HepG2 (cell line): Measurements from ENCODE around the gene UQCR10.

ENCODE experiments used
- CBX1 ChIP-seq: IDR thresholded peaks from one replicate; pipeline ENCODE4 v1.6.1; 2016; ENCODE audit warnings: antibody characterized with exemption, low read depth
- CHD2 ChIP-seq: IDR thresholded peaks from 2 replicates; pipeline ENCODE4 v1.6.1; 2011; ENCODE audit warnings: low read depth, low read length, improper control_type of control experiment
- ETV6 ChIP-seq: sonication (generic); formaldehyde crosslinking; conservative IDR thresholded peaks from 2 replicates; pipeline ENCODE4 v1.4.0; 2020; ENCODE audit warnings: missing genetic modification reagents
- HOMEZ ChIP-seq: IDR thresholded peaks from 2 replicates; pipeline ENCODE4 v1.6.1; 2016; ENCODE audit warnings: low read depth
- IRF1 ChIP-seq: sonication (generic); formaldehyde crosslinking; IDR thresholded peaks from 2 replicates; pipeline ENCODE4 v1.4.0; 2020; ENCODE audit warnings: low read depth, mild to moderate bottlenecking, missing genetic modification reagents
- KLF9 ChIP-seq: IDR thresholded peaks from 2 replicates; pipeline ENCODE4 v1.6.1; 2016; ENCODE audit warnings: low read depth
- PHF5A ChIP-seq: IDR thresholded peaks from one replicate; pipeline ENCODE4 v1.6.1; 2018; ENCODE audit warnings: low read depth, missing genetic modification reagents; ENCODE audit not compliant: unreplicated experiment
- POLR2A ChIP-seq, 2 experiments: IDR thresholded peaks; 2 replicates each; pipeline ENCODE4 v1.6.1; 2011; ENCODE audit warnings: low read depth in 2 of 2, low read length in 2 of 2, mild to moderate bottlenecking in 1 of 2, moderate library complexity in 1 of 2; ENCODE audit not compliant: insufficient read depth in 1 of 2
- USF2 ChIP-seq, 2 experiments: sonication (generic) in 1 of 2; formaldehyde crosslinking in 1 of 2; IDR thresholded peaks; 2 replicates each; pipeline versions ENCODE4 v1.5.1 to v1.6.1; 2011 to 2020; ENCODE audit warnings: borderline replicate concordance in 1 of 2, low read depth in 1 of 2, low read length in 1 of 2, mild to moderate bottlenecking in 1 of 2, missing genetic modification reagents in 1 of 2, moderate library complexity in 1 of 2
- ZNF274 ChIP-seq: sonication (generic); formaldehyde crosslinking; IDR thresholded peaks from 2 replicates; pipeline ENCODE4 v1.5.1; 2020; ENCODE audit warnings: mild to moderate bottlenecking, missing genetic modification reagents
- TF ChIP-seq, protein P1 (sequence below): sonication (generic); formaldehyde crosslinking; IDR thresholded peaks from 2 replicates; pipeline ENCODE4 v1.4.0; 2020; ENCODE audit warnings: missing genetic modification reagents
- TF ChIP-seq, protein P2 (sequence below): sonication (generic); formaldehyde crosslinking; IDR thresholded peaks from 2 replicates; pipeline ENCODE4 v1.8.0; 2022; ENCODE audit warnings: missing genetic modification reagents, low read depth, mild to moderate bottlenecking, borderline replicate concordance
- TF ChIP-seq, protein P3 (sequence below): sonication (generic); formaldehyde crosslinking; IDR thresholded peaks from 2 replicates; pipeline ENCODE4 v1.5.1; 2020; ENCODE audit warnings: mild to moderate bottlenecking, missing genetic modification reagents

DNA sequence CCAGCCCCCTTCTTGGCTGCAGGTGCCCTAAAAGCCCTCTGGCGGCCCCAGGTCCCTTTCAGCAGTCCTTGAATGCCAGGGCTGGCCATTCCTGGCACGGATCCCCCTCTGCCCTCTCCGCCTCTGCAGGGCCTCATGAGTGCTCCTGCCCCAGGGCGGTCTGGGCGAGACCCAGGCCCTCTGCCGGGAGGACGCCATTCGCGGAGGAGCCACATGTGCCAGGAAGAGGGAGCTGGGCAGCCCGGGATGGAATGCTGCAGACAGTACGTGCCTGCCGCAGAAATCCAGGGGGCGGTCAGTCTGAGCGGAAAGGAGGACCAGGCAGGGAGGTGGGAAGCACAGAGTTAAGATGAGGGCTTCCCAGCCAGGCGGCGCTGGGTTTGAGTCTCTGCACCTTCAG, 44.6 kb upstream of the UQCR10 start:
- TF ChIP-seq CHD2 (no peak), ETV6 (CRISPR knock-in tag) (no peak), PHF5A (CRISPR knock-in tag) (no peak), HOMEZ (CRISPR knock-in tag) (no peak), ZNF274 (CRISPR knock-in tag) (no peak), POLR2A (IDR thresholded peaks at IDR 0.05; ENCODE audit: insufficient read depth in 1 of 2, low read depth in 2 of 2, low read length in 2 of 2) (no peak), USF2 (IDR thresholded peaks at IDR 0.05; ENCODE audit: low read depth, low read length) (no peak), USF2 (CRISPR knock-in tag; IDR thresholded peaks at IDR 0.05; ENCODE audit: borderline replicate concordance) (no peak), KLF9 (no peak), IRF1 (no peak), CBX1 (no peak)
- TF ChIP-seq, protein P1, sequence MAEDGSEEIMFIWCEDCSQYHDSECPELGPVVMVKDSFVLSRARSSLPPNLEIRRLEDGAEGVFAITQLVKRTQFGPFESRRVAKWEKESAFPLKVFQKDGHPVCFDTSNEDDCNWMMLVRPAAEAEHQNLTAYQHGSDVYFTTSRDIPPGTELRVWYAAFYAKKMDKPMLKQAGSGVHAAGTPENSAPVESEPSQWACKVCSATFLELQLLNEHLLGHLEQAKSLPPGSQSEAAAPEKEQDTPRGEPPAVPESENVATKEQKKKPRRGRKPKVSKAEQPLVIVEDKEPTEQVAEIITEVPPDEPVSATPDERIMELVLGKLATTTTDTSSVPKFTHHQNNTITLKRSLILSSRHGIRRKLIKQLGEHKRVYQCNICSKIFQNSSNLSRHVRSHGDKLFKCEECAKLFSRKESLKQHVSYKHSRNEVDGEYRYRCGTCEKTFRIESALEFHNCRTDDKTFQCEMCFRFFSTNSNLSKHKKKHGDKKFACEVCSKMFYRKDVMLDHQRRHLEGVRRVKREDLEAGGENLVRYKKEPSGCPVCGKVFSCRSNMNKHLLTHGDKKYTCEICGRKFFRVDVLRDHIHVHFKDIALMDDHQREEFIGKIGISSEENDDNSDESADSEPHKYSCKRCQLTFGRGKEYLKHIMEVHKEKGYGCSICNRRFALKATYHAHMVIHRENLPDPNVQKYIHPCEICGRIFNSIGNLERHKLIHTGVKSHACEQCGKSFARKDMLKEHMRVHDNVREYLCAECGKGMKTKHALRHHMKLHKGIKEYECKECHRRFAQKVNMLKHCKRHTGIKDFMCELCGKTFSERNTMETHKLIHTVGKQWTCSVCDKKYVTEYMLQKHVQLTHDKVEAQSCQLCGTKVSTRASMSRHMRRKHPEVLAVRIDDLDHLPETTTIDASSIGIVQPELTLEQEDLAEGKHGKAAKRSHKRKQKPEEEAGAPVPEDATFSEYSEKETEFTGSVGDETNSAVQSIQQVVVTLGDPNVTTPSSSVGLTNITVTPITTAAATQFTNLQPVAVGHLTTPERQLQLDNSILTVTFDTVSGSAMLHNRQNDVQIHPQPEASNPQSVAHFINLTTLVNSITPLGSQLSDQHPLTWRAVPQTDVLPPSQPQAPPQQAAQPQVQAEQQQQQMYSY = no peak
- TF ChIP-seq, protein P2, sequence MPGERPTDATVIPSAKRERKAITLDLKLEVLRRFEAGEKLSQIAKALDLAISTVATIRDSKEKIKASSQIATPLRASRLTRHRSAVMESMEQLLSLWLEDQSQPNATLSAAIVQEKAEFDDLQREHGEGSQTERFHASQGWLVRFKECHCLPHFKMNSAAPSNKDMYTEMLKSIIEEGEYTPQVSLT (CRISPR knock-in tag) = no peak
- TF ChIP-seq, protein P3, sequence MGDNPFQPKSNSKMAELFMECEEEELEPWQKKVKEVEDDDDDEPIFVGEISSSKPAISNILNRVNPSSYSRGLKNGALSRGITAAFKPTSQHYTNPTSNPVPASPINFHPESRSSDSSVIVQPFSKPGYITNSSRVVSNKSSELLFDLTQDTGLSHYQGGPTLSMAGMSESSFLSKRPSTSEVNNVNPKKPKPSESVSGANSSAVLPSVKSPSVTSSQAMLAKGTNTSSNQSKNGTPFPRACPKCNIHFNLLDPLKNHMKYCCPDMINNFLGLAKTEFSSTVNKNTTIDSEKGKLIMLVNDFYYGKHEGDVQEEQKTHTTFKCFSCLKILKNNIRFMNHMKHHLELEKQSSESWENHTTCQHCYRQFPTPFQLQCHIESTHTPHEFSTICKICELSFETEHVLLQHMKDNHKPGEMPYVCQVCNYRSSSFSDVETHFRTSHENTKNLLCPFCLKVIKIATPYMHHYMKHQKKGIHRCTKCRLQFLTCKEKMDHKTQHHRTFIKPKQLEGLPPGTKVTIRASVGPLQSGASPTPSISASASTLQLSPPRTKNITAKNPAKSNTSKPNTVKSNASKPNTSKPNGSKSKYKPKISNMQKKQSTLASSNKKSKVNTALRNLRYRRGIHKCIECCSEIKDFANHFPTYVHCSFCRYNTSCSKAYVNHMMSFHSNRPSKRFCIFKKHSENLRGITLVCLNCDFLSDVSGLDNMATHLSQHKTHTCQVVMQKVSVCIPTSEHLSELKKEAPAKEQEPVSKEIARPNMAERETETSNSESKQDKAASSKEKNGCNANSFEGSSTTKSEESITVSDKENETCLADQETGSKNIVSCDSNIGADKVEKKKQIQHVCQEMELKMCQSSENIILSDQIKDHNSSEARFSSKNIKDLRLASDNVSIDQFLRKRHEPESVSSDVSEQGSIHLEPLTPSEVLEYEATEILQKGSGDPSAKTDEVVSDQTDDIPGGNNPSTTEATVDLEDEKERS (CRISPR knock-in tag) = no peak
